Stimulated activated CD4-positive, alpha-beta T cell treated with anti-CD3 and anti-CD28 coated beads, Interleukin-12 subunit alpha, Interleukin-12 subunit beta, amount 100 ng/mL, for 24 hours (primary cell): Measurements from ENCODE around the gene CCDC71.

ENCODE experiments used
- DNase-seq, 2 experiments: peaks; one replicate each; pipeline ENCODE4 v3.0.0-alpha.2; 2020; ENCODE audit warnings: low read depth in 2 of 2

Gene CCDC71

GRCh38 chr3:49165771-49166751, at the start of gene CCDC71:
Gene CCDC71, minus strand, starts transcription at chr3:49166331. Its CDS starts 2,123 bp downstream, at chr3:49164208.
- peak; percentile 64 to 67 for DNase-seq

- DNase-seq: no peak
These were observed 47.9 kb upstream of the CCDC71 start for GRCh38 chr3:49213998-49214397.

- DNase-seq: no peak
These were observed 47.4 kb upstream of the CCDC71 start for GRCh38 chr3:49213541-49213943.

- no peak for DNase-seq
These were observed 33.8 kb upstream of the CCDC71 start for GRCh38 chr3:49199900-49200281.

- DNase-seq: peak in 1 of 2 experiments; percentile 11
These were observed 33.2 kb upstream of the CCDC71 start for GRCh38 chr3:49199239-49199899.

- no peak for DNase-seq
These were observed 32.6 kb upstream of the CCDC71 start for GRCh38 chr3:49198611-49199230.

GRCh38 chr3:49198161-49198560, 32.0 kb upstream of the CCDC71 start:
- DNase-seq: no peak

- no peak for DNase-seq
These were observed 25.6 kb upstream of the CCDC71 start for GRCh38 chr3:49191741-49192140.

- no peak for DNase-seq
These were observed 17.7 kb upstream of the CCDC71 start for GRCh38 chr3:49183873-49184272.

GRCh38 chr3:49182682-49183081, 16.6 kb upstream of the CCDC71 start:
- no peak for DNase-seq

- no peak for DNase-seq
These were observed 15.2 kb upstream of the CCDC71 start for GRCh38 chr3:49181351-49181750.

- DNase-seq: no peak
These were observed 14.0 kb upstream of the CCDC71 start for GRCh38 chr3:49180116-49180515.

- DNase-seq: no peak
These were observed 10.9 kb upstream of the CCDC71 start for GRCh38 chr3:49177073-49177472.

- DNase-seq: no peak
These were observed 9.4 kb upstream of the CCDC71 start for GRCh38 chr3:49175530-49175929.

GRCh38 chr3:49174397-49174985, 8.4 kb upstream of the CCDC71 start:
- DNase-seq: no peak

GRCh38 chr3:49173792-49174170, 7.7 kb upstream of the CCDC71 start:
- DNase-seq: no peak

GRCh38 chr3:49173116-49173791, 7.1 kb upstream of the CCDC71 start:
- DNase-seq: no peak

- no peak for DNase-seq
These were observed 6.5 kb upstream of the CCDC71 start for GRCh38 chr3:49172551-49173041.

- DNase-seq: no peak
These were observed 5.8 kb upstream of the CCDC71 start for GRCh38 chr3:49171775-49172500.

- peak; percentile 60 to 85 for DNase-seq
These were observed 5.1 kb upstream of the CCDC71 start, which contains the start of gene KLHDC8B for GRCh38 chr3:49171119-49171774. Gene KLHDC8B, plus strand, starts transcription at chr3:49171598. Its CDS starts 1,172 bp downstream, at chr3:49172770.
